Esophagus (tissue), 2 donors: Measurements from ENCODE around the gene BTBD9. TPM values are rescaled to one million over a fixed set of nuclear protein-coding genes. Genes with fewer than 3 reads are reported as not detected.

Experiments used
- H3K27ac ChIP-seq, 2 donors: one replicate each; pipeline ENCODE4 v1.5.1; 2013; ENCODE audit warnings: low read depth in 2 of 2, mild to moderate bottlenecking in 2 of 2, inconsistent platforms in 1 of 2, low read length in 1 of 2, moderate library complexity in 1 of 2
- H3K27me3 ChIP-seq, 2 donors: one replicate each; pipeline ENCODE4 v1.6.1; 2013; ENCODE audit warnings: low read length in 2 of 2, control low read depth in 1 of 2, mild to moderate bottlenecking in 1 of 2; ENCODE audit not compliant: insufficient read depth in 2 of 2, control insufficient read depth in 1 of 2
- H3K36me3 ChIP-seq, 2 donors: one replicate each; pipeline ENCODE4 v1.6.1; 2013; ENCODE audit warnings: low read length in 1 of 2; ENCODE audit not compliant: control insufficient read depth in 2 of 2, insufficient read depth in 2 of 2
- H3K4me1 ChIP-seq, 2 donors: one replicate each; pipeline ENCODE4 v1.6.1; 2013; ENCODE audit warnings: low read length in 1 of 2; ENCODE audit not compliant: control insufficient read depth in 2 of 2, insufficient read depth in 2 of 2
- H3K4me3 ChIP-seq, 2 donors: one replicate each; pipeline ENCODE4 v1.5.1; 2013; ENCODE audit warnings: low read length in 2 of 2, mild to moderate bottlenecking in 2 of 2, low read depth in 1 of 2, moderate library complexity in 1 of 2
- H3K9me3 ChIP-seq, 2 donors: one replicate each; pipeline ENCODE4 v1.6.1; 2013; ENCODE audit warnings: mild to moderate bottlenecking in 2 of 2, low read depth in 1 of 2, low read length in 1 of 2, moderate library complexity in 1 of 2; ENCODE audit not compliant: control insufficient read depth in 2 of 2, insufficient read depth in 1 of 2
- WGBS, 2 donors: extraction: QIAGEN DNeasy Blood & Tissue Kit; methylation state at CpG; one replicate each; pipeline ENCODE4 v1.1.7; 2013; 5-methylcytosine and 5-hydroxymethylcytosine counted together
- polyA plus RNA-seq, 2 donors: library from polyadenylated mRNA; stranded (reverse); fragments of 200-250 nt; gene quantifications; one replicate each; pipeline ENCODE4 v1.2.3, GENCODE V29; 2013
- donor health status: healthy with polysubstance abuse.
- donor health status: Bipolar disorder and iron deficiency.

The BTBD9 gene
- polyA plus RNA-seq, 2 donors: 3.2 to 3.8 TPM

- Histone ChIP-seq H3K4me1 (peaks cover 0 to 2% of the 10 kb centered on the region in 2 donors), H3K36me3 (no peaks in the 10 kb centered on the region), H3K27ac (peak overlapping the region in 1 of 2 donors; percentile 6), H3K4me3 (no peak overlapping the region), H3K9me3 (no peaks in the 10 kb centered on the region), H3K27me3 (no peaks in the 10 kb centered on the region)
- 23 to 25% methylated on average over 2 of the region's 2 CpGs for WGBS, 2 donors
These were observed 235.4 kb downstream of the BTBD9 start for GRCh38 chr6:38404355-38404754.

- Histone ChIP-seq H3K4me3 (no peak overlapping the region), H3K36me3 (no peaks in the 10 kb centered on the region), H3K27me3 (no peaks in the 10 kb centered on the region), H3K27ac (no peak overlapping the region), H3K9me3 (no peaks in the 10 kb centered on the region), H3K4me1 (peaks cover 0 to 2% of the 10 kb centered on the region in 2 donors)
- 86 to 93% methylated on average over 2 of the region's 2 CpGs for WGBS, 2 donors
These were observed 236.2 kb downstream of the BTBD9 start for GRCh38 chr6:38403548-38403947.

- H3K4me3 ChIP-seq: no peak overlapping the region
- 92 to 96% methylated on average over 1 of the region's 1 CpG for WGBS, 2 donors
- H3K4me1 ChIP-seq: no peaks in the 10 kb centered on the region
- no peaks in the 10 kb centered on the region for H3K27me3 ChIP-seq
- H3K9me3 ChIP-seq: no peaks in the 10 kb centered on the region
- H3K27ac ChIP-seq: no peak overlapping the region
- H3K36me3 ChIP-seq: no peaks in the 10 kb centered on the region
These were observed 239.0 kb downstream of the BTBD9 start for GRCh38 chr6:38400764-38401163.

GRCh38 chr6:38400101-38400500 is 239.6 kb downstream of the BTBD9 start:
- Histone ChIP-seq H3K4me1 (no peaks in the 10 kb centered on the region), H3K9me3 (no peaks in the 10 kb centered on the region), H3K36me3 (no peaks in the 10 kb centered on the region), H3K27ac (no peak overlapping the region), H3K4me3 (no peak overlapping the region), H3K27me3 (no peaks in the 10 kb centered on the region)
- 68 to 88% methylated on average over 3 of the region's 3 CpGs for WGBS, 2 donors

GRCh38 chr6:38396209-38396608 is 243.5 kb downstream of the BTBD9 start:
- 67 to 70% methylated on average over 3 of the region's 3 CpGs for WGBS, 2 donors
- no peaks in the 10 kb centered on the region for H3K9me3 ChIP-seq
- no peak overlapping the region for H3K4me3 ChIP-seq
- H3K27ac ChIP-seq: no peak overlapping the region
- no peaks in the 10 kb centered on the region for H3K36me3 ChIP-seq
- no peaks in the 10 kb centered on the region for H3K4me1 ChIP-seq
- H3K27me3 ChIP-seq: no peaks in the 10 kb centered on the region

- H3K36me3 ChIP-seq: no peaks in the 10 kb centered on the region
- H3K9me3 ChIP-seq: no peaks in the 10 kb centered on the region
- H3K27me3 ChIP-seq: no peaks in the 10 kb centered on the region
- no peak overlapping the region for H3K4me3 ChIP-seq
- no peaks in the 10 kb centered on the region for H3K4me1 ChIP-seq
- WGBS, 2 donors: 87 to 88% methylated on average over 1 of the region's 1 CpG
- no peak overlapping the region for H3K27ac ChIP-seq
These were observed 245.7 kb downstream of the BTBD9 start for GRCh38 chr6:38393986-38394385.

- Histone ChIP-seq H3K36me3 (no peaks in the 10 kb centered on the region), H3K4me1 (no peaks in the 10 kb centered on the region), H3K27me3 (no peaks in the 10 kb centered on the region), H3K9me3 (no peaks in the 10 kb centered on the region), H3K27ac (no peak overlapping the region), H3K4me3 (no peak overlapping the region)
- WGBS, 2 donors: 75 to 80% methylated on average over 9 of the region's 9 CpGs
These were observed 247.8 kb downstream of the BTBD9 start for GRCh38 chr6:38391626-38392579.

GRCh38 chr6:38391206-38391605 is 248.5 kb downstream of the BTBD9 start:
- Histone ChIP-seq H3K9me3 (no peaks in the 10 kb centered on the region), H3K27ac (no peak overlapping the region), H3K4me1 (no peaks in the 10 kb centered on the region), H3K4me3 (no peak overlapping the region), H3K27me3 (no peaks in the 10 kb centered on the region), H3K36me3 (no peaks in the 10 kb centered on the region)

- Histone ChIP-seq H3K27me3 (no peaks in the 10 kb centered on the region), H3K36me3 (no peaks in the 10 kb centered on the region), H3K4me3 (no peak overlapping the region), H3K4me1 (no peaks in the 10 kb centered on the region), H3K27ac (no peak overlapping the region), H3K9me3 (no peaks in the 10 kb centered on the region)
- WGBS, 2 donors: 96 to 97% methylated on average over 5 of the region's 5 CpGs
These were observed 249.9 kb downstream of the BTBD9 start for GRCh38 chr6:38389875-38390274.

GRCh38 chr6:38387971-38388370 is 251.8 kb downstream of the BTBD9 start:
- Histone ChIP-seq H3K4me1 (no peaks in the 10 kb centered on the region), H3K36me3 (no peaks in the 10 kb centered on the region), H3K27me3 (no peaks in the 10 kb centered on the region), H3K27ac (no peak overlapping the region), H3K9me3 (no peaks in the 10 kb centered on the region), H3K4me3 (no peak overlapping the region)
